Stimulated activated memory B cell treated with anti-CD40 and anti-IgM and Interleukin-4, amounts not matched to agents 10 μg/mL and 1 μg/mL and 100 μg/mL, for 72 hours (primary cell): ENCODE data around the gene P3R3URF.

ENCODE experiments used
- ATAC-seq: fragments of 150-1000 bp; cut with Tn5 transposase; 2 replicates; pipeline ENCODE4 v1.10.0; 2021
- H3K27ac Mint-ChIP-seq: one replicate; pipeline ENCODE4 v1.8.0; 2022; ENCODE audit warnings: mild to moderate bottlenecking, mixed read lengths
- H3K27me3 Mint-ChIP-seq: one replicate; pipeline ENCODE4 v1.8.0; 2022; ENCODE audit warnings: mixed read lengths
- H3K36me3 Mint-ChIP-seq: one replicate; pipeline ENCODE4 v1.8.0; 2022; ENCODE audit warnings: mixed read lengths
- H3K4me1 Mint-ChIP-seq: one replicate; pipeline ENCODE4 v1.8.0; 2022; ENCODE audit warnings: mixed read lengths
- H3K4me3 Mint-ChIP-seq: one replicate; pipeline ENCODE4 v1.8.0; 2022; ENCODE audit warnings: mild to moderate bottlenecking, moderate library complexity, mixed read lengths
- H3K9me3 Mint-ChIP-seq: one replicate; pipeline ENCODE4 v1.8.0; 2022; ENCODE audit warnings: mixed read lengths

P3R3URF gene

GRCh38 chr1:46169811-46170454 is 6.4 kb downstream of the P3R3URF start:
- Mint-ChIP-seq H3K27me3 (peaks cover 5% of the 10 kb centered on the region), H3K4me3 (no peak overlapping the region), H3K36me3 (no peaks in the 10 kb centered on the region), H3K27ac (no peak overlapping the region), H3K9me3 (no peaks in the 10 kb centered on the region), H3K4me1 (peaks cover 18% of the 10 kb centered on the region)
- no peak for ATAC-seq

GRCh38 chr1:46168477-46168876 is 7.8 kb downstream of the P3R3URF start:
- H3K4me1 Mint-ChIP-seq, result peaks cover 18% of the 10 kb centered on the region
- H3K36me3 Mint-ChIP-seq, result no peaks in the 10 kb centered on the region
- no peak for ATAC-seq
- H3K27me3 Mint-ChIP-seq, result peaks cover 17% of the 10 kb centered on the region
- H3K9me3 Mint-ChIP-seq, result no peaks in the 10 kb centered on the region
- no peak overlapping the region for H3K27ac Mint-ChIP-seq
- H3K4me3 Mint-ChIP-seq, result no peak overlapping the region

- Mint-ChIP-seq H3K4me1 (peaks cover 18% of the 10 kb centered on the region), H3K9me3 (no peaks in the 10 kb centered on the region), H3K36me3 (no peaks in the 10 kb centered on the region), H3K27ac (peak overlapping the region; percentile 70), H3K4me3 (peak overlapping the region; percentile 82), H3K27me3 (peaks cover 17% of the 10 kb centered on the region)
- peak; percentile 40 for ATAC-seq
Measured at GRCh38 chr1:46166521-46167462, 9.5 kb downstream of the P3R3URF start.

DNA sequence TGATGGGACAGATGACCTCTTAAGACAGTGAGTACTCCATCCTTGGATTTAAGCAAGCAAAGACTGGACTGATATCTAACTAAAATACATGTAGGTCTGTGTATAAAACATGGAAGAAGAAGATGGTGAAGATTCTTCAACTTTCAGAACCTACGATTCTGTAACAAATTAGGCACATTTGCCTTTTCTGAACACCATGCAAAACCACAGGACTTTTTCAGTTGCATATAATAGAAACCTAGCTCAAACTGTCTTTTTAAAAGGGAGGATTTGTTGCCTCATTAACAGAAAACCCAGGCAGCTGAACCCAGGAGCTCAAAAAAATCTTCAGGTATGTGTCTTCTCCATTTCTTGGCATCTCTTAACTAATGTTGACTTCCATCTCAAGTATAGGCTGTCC is 16.1 kb downstream of the P3R3URF start:
- Mint-ChIP-seq H3K27ac (no peak overlapping the region), H3K36me3 (no peaks in the 10 kb centered on the region), H3K27me3 (peaks cover 15% of the 10 kb centered on the region), H3K9me3 (no peaks in the 10 kb centered on the region), H3K4me1 (no peaks in the 10 kb centered on the region), H3K4me3 (no peak overlapping the region)
- no peak for ATAC-seq

DNA sequence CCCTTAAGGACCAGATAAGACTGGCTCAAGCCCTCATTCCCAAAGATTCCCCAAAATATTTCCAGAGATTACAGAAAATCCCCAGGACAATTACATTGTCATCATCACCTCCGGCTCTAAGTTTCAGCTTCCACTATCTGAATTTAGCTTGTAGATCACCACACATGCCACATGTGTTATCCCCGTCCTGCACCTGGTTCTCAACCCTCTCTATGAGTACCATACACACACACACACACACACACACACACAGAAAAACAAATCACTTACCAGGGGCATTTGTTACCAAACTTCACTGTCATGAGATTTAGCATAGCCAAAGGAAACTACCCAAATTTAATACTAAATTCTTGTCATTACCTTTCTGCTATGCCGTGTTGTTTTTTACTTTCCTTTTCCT is 16.8 kb downstream of the P3R3URF start:
- no peak for ATAC-seq
- peaks cover 4% of the 10 kb centered on the region for H3K4me1 Mint-ChIP-seq
- H3K4me3 Mint-ChIP-seq, result no peak overlapping the region
- no peaks in the 10 kb centered on the region for H3K36me3 Mint-ChIP-seq
- no peak overlapping the region for H3K27ac Mint-ChIP-seq
- H3K9me3 Mint-ChIP-seq, result no peaks in the 10 kb centered on the region
- H3K27me3 Mint-ChIP-seq, result peaks cover 8% of the 10 kb centered on the region

- H3K36me3 Mint-ChIP-seq, result no peaks in the 10 kb centered on the region
- no peak for ATAC-seq
- H3K4me1 Mint-ChIP-seq, result peaks cover 5% of the 10 kb centered on the region
Measured at GRCh38 chr1:46158312-46159281, 17.7 kb downstream of the P3R3URF start.

DNA sequence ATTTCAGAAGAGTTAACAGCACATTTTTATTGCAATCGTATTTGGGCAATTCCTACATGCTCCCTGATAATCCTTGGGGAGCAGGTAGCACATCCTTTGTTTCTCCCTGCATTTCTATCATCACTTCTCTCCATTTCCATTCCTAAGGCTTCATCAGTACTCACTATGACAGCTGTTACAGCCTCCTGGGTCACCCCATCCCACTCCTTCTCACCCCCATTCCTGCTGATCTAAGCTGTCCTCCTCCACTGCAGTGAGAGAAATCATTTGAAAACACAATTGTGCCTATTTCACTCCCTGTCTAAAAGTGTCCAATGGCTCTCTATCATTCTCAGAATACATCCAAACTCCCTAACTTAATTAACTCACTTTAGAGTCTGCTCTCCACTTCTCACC is 18.4 kb downstream of the P3R3URF start:
- H3K9me3 Mint-ChIP-seq, result no peaks in the 10 kb centered on the region
- H3K36me3 Mint-ChIP-seq, result no peaks in the 10 kb centered on the region
- ATAC-seq, result no peak
- no peaks in the 10 kb centered on the region for H3K27me3 Mint-ChIP-seq
- no peak overlapping the region for H3K27ac Mint-ChIP-seq
- H3K4me3 Mint-ChIP-seq, result no peak overlapping the region
- H3K4me1 Mint-ChIP-seq, result peaks cover 5% of the 10 kb centered on the region

More at GRCh38 chr1:46158312-46159281, 17.7 kb downstream of the P3R3URF start:
- Mint-ChIP-seq H3K27me3 (no peaks in the 10 kb centered on the region), H3K4me3 (no peak overlapping the region), H3K9me3 (no peaks in the 10 kb centered on the region), H3K27ac (no peak overlapping the region)

DNA sequence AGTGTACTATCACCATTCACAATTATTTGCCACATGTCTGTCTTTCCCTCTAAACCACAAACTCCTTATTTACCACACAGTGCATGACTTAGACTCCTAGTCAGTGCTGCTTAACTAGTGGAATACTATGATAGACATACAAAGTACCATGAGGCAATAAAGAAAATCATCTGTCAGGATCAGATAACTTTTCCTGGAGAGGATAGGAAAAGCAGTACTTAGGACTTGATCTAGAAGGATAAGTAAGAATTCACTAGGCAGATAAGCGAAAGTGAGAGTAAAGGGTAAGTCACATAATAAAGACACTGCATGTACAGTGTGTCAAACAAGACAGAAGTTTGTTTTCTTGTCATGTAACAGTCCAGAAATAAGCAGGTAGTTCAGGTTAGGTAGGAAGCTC is 22.6 kb downstream of the P3R3URF start:
- H3K9me3 Mint-ChIP-seq, result no peaks in the 10 kb centered on the region
- H3K27me3 Mint-ChIP-seq, result no peaks in the 10 kb centered on the region
- no peaks in the 10 kb centered on the region for H3K36me3 Mint-ChIP-seq
- H3K27ac Mint-ChIP-seq, result no peak overlapping the region
- ATAC-seq, result no peak
- H3K4me1 Mint-ChIP-seq, result peaks cover 22% of the 10 kb centered on the region
- no peak overlapping the region for H3K4me3 Mint-ChIP-seq

DNA sequence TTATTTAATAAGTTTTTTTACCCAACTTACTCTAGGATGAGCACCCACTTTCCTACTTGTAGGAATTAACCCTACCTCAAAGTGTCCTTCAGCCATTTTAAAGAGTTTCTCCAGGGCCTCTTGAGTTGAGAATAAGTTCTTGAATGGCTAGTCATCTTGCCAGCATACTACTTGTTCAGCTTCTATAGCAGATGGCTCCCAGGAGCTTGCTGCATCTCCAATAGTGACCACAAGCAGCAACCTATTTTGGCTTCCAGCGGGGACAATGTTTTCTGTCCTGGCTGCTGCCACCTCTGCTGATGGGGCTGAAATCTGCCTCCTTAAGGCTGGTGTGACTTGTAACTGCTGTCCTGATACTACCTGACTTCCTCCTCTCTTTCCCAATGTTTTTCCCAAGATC is 23.1 kb downstream of the P3R3URF start:
- H3K27me3 Mint-ChIP-seq, result no peaks in the 10 kb centered on the region
- no peaks in the 10 kb centered on the region for H3K36me3 Mint-ChIP-seq
- no peak overlapping the region for H3K4me3 Mint-ChIP-seq
- peaks cover 22% of the 10 kb centered on the region for H3K4me1 Mint-ChIP-seq
- no peak overlapping the region for H3K27ac Mint-ChIP-seq
- no peaks in the 10 kb centered on the region for H3K9me3 Mint-ChIP-seq
- no peak for ATAC-seq

GRCh38 chr1:46152016-46152415 is 24.3 kb downstream of the P3R3URF start:
- peak; percentile 98 for ATAC-seq
- Mint-ChIP-seq H3K4me1 (peaks cover 22% of the 10 kb centered on the region), H3K27ac (peak overlapping the region; percentile 28), H3K9me3 (no peaks in the 10 kb centered on the region), H3K27me3 (no peaks in the 10 kb centered on the region), H3K4me3 (no peak overlapping the region), H3K36me3 (no peaks in the 10 kb centered on the region)

- Mint-ChIP-seq H3K36me3 (no peaks in the 10 kb centered on the region), H3K27ac (no peak overlapping the region), H3K4me1 (peaks cover 22% of the 10 kb centered on the region), H3K27me3 (no peaks in the 10 kb centered on the region), H3K9me3 (no peaks in the 10 kb centered on the region), H3K4me3 (no peak overlapping the region)
- no peak for ATAC-seq
Measured at GRCh38 chr1:46150085-46150484, 26.2 kb downstream of the P3R3URF start.

DNA sequence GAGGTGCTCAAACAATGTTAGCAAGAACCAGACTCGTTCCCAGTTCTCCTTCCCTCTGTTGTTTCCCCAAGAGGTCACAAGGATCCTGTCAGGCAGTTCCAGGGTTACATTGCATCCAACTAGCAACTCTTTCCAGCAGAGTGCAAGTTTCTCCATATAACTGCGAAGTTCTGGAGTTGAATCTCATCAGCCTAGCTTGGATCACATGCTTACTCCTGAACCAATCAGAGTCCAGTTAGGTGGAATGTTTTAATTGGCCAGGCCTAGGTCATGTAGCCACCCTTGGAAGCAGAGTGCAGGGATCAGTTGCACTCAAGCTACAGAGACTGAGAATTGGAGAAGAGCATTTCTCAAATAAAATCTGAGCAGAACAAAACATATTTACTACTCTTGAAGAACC is 28.0 kb downstream of the P3R3URF start:
- no peaks in the 10 kb centered on the region for H3K36me3 Mint-ChIP-seq
- peaks cover 17% of the 10 kb centered on the region for H3K4me1 Mint-ChIP-seq
- no peaks in the 10 kb centered on the region for H3K9me3 Mint-ChIP-seq
- H3K27ac Mint-ChIP-seq, result no peak overlapping the region
- no peak for ATAC-seq
- H3K4me3 Mint-ChIP-seq, result no peak overlapping the region
- no peaks in the 10 kb centered on the region for H3K27me3 Mint-ChIP-seq

DNA sequence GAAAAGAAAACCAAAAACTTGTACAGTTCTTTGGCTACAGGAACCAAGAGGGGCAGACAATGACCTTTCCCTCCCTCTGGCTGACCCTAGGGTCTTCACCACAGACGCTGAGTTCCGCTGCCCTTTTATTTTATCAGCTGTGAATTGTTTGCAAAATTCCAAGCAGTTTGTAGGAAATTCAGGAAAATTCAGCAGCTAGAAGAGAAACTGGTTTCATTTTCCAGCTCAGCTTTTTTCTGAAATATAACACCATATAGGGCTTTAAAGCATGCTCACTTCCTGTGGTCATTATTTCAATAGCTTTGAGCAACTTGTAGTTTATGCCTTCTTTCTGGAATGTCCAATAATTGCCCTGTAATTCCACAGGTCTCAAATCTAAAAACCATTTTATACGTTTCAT is 38.4 kb downstream of the P3R3URF start:
- peaks cover 3% of the 10 kb centered on the region for H3K9me3 Mint-ChIP-seq
- H3K36me3 Mint-ChIP-seq, result no peaks in the 10 kb centered on the region
- no peak overlapping the region for H3K27ac Mint-ChIP-seq
- peaks cover 31% of the 10 kb centered on the region for H3K27me3 Mint-ChIP-seq
- H3K4me3 Mint-ChIP-seq, result no peak overlapping the region
- peaks cover 17% of the 10 kb centered on the region for H3K4me1 Mint-ChIP-seq
- no peak for ATAC-seq

GRCh38 chr1:46136711-46137110 is 39.6 kb downstream of the P3R3URF start:
- no peak for ATAC-seq
- H3K4me3 Mint-ChIP-seq, result no peak overlapping the region
- no peaks in the 10 kb centered on the region for H3K36me3 Mint-ChIP-seq
- peaks cover 3% of the 10 kb centered on the region for H3K9me3 Mint-ChIP-seq
- H3K4me1 Mint-ChIP-seq, result peaks cover 28% of the 10 kb centered on the region
- no peak overlapping the region for H3K27ac Mint-ChIP-seq
- peaks cover 30% of the 10 kb centered on the region for H3K27me3 Mint-ChIP-seq
